Transverse colon (tissue), 4 donors: ENCODE measurements around the gene ST3GAL3.

Source experiments
- CTCF ChIP-seq, 5 experiments: fragments of 200-600 bp in 3 of 5; fragments of 450-650 bp in 2 of 5; sonication (generic) in 3 of 5; IDR thresholded peaks; 1 replicate in 2 of 5; 2 replicates in 3 of 5; pipeline ENCODE4 v1.5.1; 2016 to 2017; ENCODE audit warnings: antibody characterized with exemption in 5 of 5, inconsistent platforms in 3 of 5, mild to moderate bottlenecking in 2 of 5, moderate library complexity in 1 of 5
- EP300 ChIP-seq: sonication (generic); formaldehyde crosslinking; IDR thresholded peaks from one replicate; pipeline ENCODE4 v1.6.1; 2017; ENCODE audit warnings: antibody characterized with exemption, low read depth
- POLR2A ChIP-seq: fragments of 450-650 bp; IDR thresholded peaks from one replicate; pipeline ENCODE4 v1.6.1; 2016; ENCODE audit warnings: antibody characterized with exemption, mild to moderate bottlenecking, moderate library complexity
- POLR2AphosphoS5 ChIP-seq, 3 donors: sonication (generic); formaldehyde crosslinking; IDR thresholded peaks; one replicate each; pipeline ENCODE4 v1.6.1; 2016; ENCODE audit warnings: antibody characterized with exemption in 3 of 3

GRCh38 chr1:43786201-43786958 lies 79.0 kb downstream of the ST3GAL3 start:
- TF ChIP-seq EP300 (no peak), CTCF (IDR thresholded peaks at IDR 0.05) (no peak), POLR2A (no peak), POLR2AphosphoS5 (IDR thresholded peaks at IDR 0.05) (no peak)
